ENCODE measurements around the gene STEAP1B. TPM values are rescaled to one million over a fixed set of nuclear protein-coding genes. Genes with fewer than 3 reads are reported as not detected.
A peak's percentile ranks its signal among the peaks of the same experiment; 100 is the strongest.

The STEAP1B gene
- total RNA-seq, 4 donors from 2014 or later, result 1.6 to 2.2 (median 1.6) TPM

GRCh38 chr7:22488643-22489462 lies 11.1 kb downstream of the STEAP1B start:
- DNase-seq (ENCODE audit: extremely low spot score), result no peak
- H3K9me3 ChIP-seq, result no peaks in the 10 kb centered on the region
- no peak overlapping the region for H3K27ac ChIP-seq (replicated peaks in 1 of 4)
- WGBS, result 23% methylated on average over 10 of the region's 10 CpGs
- H3K4me3 ChIP-seq, result no peak overlapping the region
- TF ChIP-seq CTCF (IDR thresholded peaks at IDR 0.05), result peak; percentile 80 to 89 (median 87)
- no peak for TF ChIP-seq POLR2A (IDR thresholded peaks at IDR 0.05; ENCODE audit: low read depth)
- TF ChIP-seq POLR2AphosphoS5 (IDR thresholded peaks at IDR 0.05), result no peak
- no peak for TF ChIP-seq EP300 (IDR thresholded peaks at IDR 0.05)
- intact Hi-C loops (cut with DNase I), result loop anchor here (1.0 kb wide), 1 partner anchor 378 kb away; no protein-coding TSS in a partner anchor
- peaks cover 0 to 4% (median 0%) of the 10 kb centered on the region in 4 donors for H3K27me3 ChIP-seq
- no peaks in the 10 kb centered on the region for H3K36me3 ChIP-seq
- peaks cover 0 to 2% (median 0%) of the 10 kb centered on the region in 4 donors for H3K4me1 ChIP-seq

GRCh38 chr7:22487978-22488642 lies 11.9 kb downstream of the STEAP1B start:
- TF ChIP-seq EP300 (IDR thresholded peaks at IDR 0.05) (no peak), POLR2AphosphoS5 (IDR thresholded peaks at IDR 0.05) (no peak), CTCF (IDR thresholded peaks at IDR 0.05) (no peak), POLR2A (IDR thresholded peaks at IDR 0.05; ENCODE audit: low read depth) (no peak)
- Histone ChIP-seq H3K4me3 (no peak overlapping the region), H3K4me1 (peaks cover 0 to 2% (median 0%) of the 10 kb centered on the region in 4 donors), H3K27ac (replicated peaks in 1 of 4) (no peak overlapping the region), H3K27me3 (peaks cover 0 to 4% (median 0%) of the 10 kb centered on the region in 4 donors), H3K36me3 (no peaks in the 10 kb centered on the region), H3K9me3 (no peaks in the 10 kb centered on the region)
- intact Hi-C loops (cut with DNase I), result no loop called here
- WGBS, result 85% methylated on average over 5 of the region's 5 CpGs
- no peak for DNase-seq (ENCODE audit: extremely low spot score)

- no peak overlapping the region for H3K27ac ChIP-seq (replicated peaks in 1 of 4)
- no peaks in the 10 kb centered on the region for H3K9me3 ChIP-seq
- whole genome bisulfite sequencing, result 86% methylated on average over 2 of the region's 2 CpGs
- no peak overlapping the region for H3K4me3 ChIP-seq
- intact Hi-C loops (cut with DNase I), result no loop called here
- no peak for DNase-seq (ENCODE audit: extremely low spot score)
- peaks cover 0 to 4% (median 1%) of the 10 kb centered on the region in 4 donors for H3K4me1 ChIP-seq
- peaks cover 0 to 4% (median 0%) of the 10 kb centered on the region in 4 donors for H3K27me3 ChIP-seq
- no peaks in the 10 kb centered on the region for H3K36me3 ChIP-seq
- TF ChIP-seq POLR2A (IDR thresholded peaks at IDR 0.05; ENCODE audit: low read depth) (no peak), POLR2AphosphoS5 (IDR thresholded peaks at IDR 0.05) (no peak)
Observed at GRCh38 chr7:22486597-22486996, 13.4 kb downstream of the STEAP1B start.

GRCh38 chr7:22485189-22485588 lies 14.8 kb downstream of the STEAP1B start:
- TF ChIP-seq EP300 (IDR thresholded peaks at IDR 0.05) (no peak), POLR2AphosphoS5 (IDR thresholded peaks at IDR 0.05) (no peak), CTCF (IDR thresholded peaks at IDR 0.05) (no peak), POLR2A (IDR thresholded peaks at IDR 0.05; ENCODE audit: low read depth) (no peak)
- no peak overlapping the region for H3K27ac ChIP-seq (replicated peaks in 1 of 4)
- peaks cover 0 to 4% (median 1%) of the 10 kb centered on the region in 4 donors for H3K4me1 ChIP-seq
- H3K27me3 ChIP-seq, result peaks cover 0 to 4% (median 0%) of the 10 kb centered on the region in 4 donors
- H3K36me3 ChIP-seq, result no peaks in the 10 kb centered on the region
- no peak for DNase-seq (ENCODE audit: extremely low spot score)
- intact Hi-C loops (cut with DNase I), result no loop called here
- no peaks in the 10 kb centered on the region for H3K9me3 ChIP-seq
- H3K4me3 ChIP-seq, result no peak overlapping the region

- intact Hi-C loops (cut with DNase I), result no loop called here
- 44% methylated on average over 1 of the region's 1 CpG for WGBS
- no peak overlapping the region for H3K4me3 ChIP-seq
Observed at GRCh38 chr7:22482503-22482902, 17.5 kb downstream of the STEAP1B start.

More at GRCh38 chr7:22482503-22482902, 17.5 kb downstream of the STEAP1B start:
- TF ChIP-seq POLR2A (IDR thresholded peaks at IDR 0.05; ENCODE audit: low read depth) (no peak), CTCF (IDR thresholded peaks at IDR 0.05) (no peak), POLR2AphosphoS5 (IDR thresholded peaks at IDR 0.05) (no peak), EP300 (IDR thresholded peaks at IDR 0.05) (no peak)
- Histone ChIP-seq H3K27me3 (no peaks in the 10 kb centered on the region), H3K9me3 (no peaks in the 10 kb centered on the region), H3K27ac (replicated peaks in 1 of 4) (no peak overlapping the region), H3K36me3 (no peaks in the 10 kb centered on the region), H3K4me1 (peaks cover 0 to 4% (median 0%) of the 10 kb centered on the region in 4 donors)
- DNase-seq (ENCODE audit: extremely low spot score), result no peak

Measured in esophagus muscularis mucosa (tissue), 4 donors.